LNCaP clone FGC (cell line): ENCODE measurements around the gene BMI1.
A peak's percentile ranks its signal among the peaks of the same experiment; 100 is the strongest.

ENCODE experiments used
- DNase-seq: peaks from one replicate; pipeline ENCODE4 v3.0.0-alpha.2; 2011; ENCODE audit warnings: low read depth
- H3K4me3 ChIP-seq: 2 replicates; pipeline ENCODE4 v1.5.1; 2011; ENCODE audit warnings: mild to moderate bottlenecking, low read depth, low read length, control low read depth
- CTCF ChIP-seq: IDR thresholded peaks from 2 replicates; pipeline ENCODE4 v1.5.1; 2012; ENCODE audit warnings: mild to moderate bottlenecking; ENCODE audit not compliant: control insufficient read depth, insufficient read depth; ENCODE audit errors: extremely low read depth

The BMI1 gene

GRCh38 chr10:22363305-22363704 lies 42.4 kb downstream of the BMI1 start:
- no peak for DNase-seq
- H3K4me3 ChIP-seq, result no peak overlapping the region
- no peak for TF ChIP-seq CTCF

GRCh38 chr10:22364407-22365140 lies 43.7 kb downstream of the BMI1 start:
- DNase-seq, result peak; percentile 41
- H3K4me3 ChIP-seq, result no peak overlapping the region
- no peak for TF ChIP-seq CTCF

- no peak for DNase-seq
- TF ChIP-seq CTCF, result no peak
- H3K4me3 ChIP-seq, result no peak overlapping the region
These were observed 44.3 kb downstream of the BMI1 start for GRCh38 chr10:22365233-22365632.

- no peak for TF ChIP-seq CTCF
These were observed 44.9 kb downstream of the BMI1 start for GRCh38 chr10:22365644-22366434.

GRCh38 chr10:22366435-22366703 lies 45.5 kb downstream of the BMI1 start:
- no peak overlapping the region for H3K4me3 ChIP-seq
- no peak for DNase-seq
- no peak for TF ChIP-seq CTCF

More at GRCh38 chr10:22365644-22366434, 44.9 kb downstream of the BMI1 start:
- H3K4me3 ChIP-seq, result no peak overlapping the region
- no peak for DNase-seq

GRCh38 chr10:22366771-22367170 lies 45.9 kb downstream of the BMI1 start:
- no peak for TF ChIP-seq CTCF
- no peak for DNase-seq
- no peak overlapping the region for H3K4me3 ChIP-seq

- TF ChIP-seq CTCF, result no peak
- no peak for DNase-seq
- H3K4me3 ChIP-seq, result no peak overlapping the region
These were observed 46.6 kb downstream of the BMI1 start for GRCh38 chr10:22367471-22367870.
